ENCODE measurements around the gene FUBP1.
"Not testable (repeated sequence)": the region's sequence is repeated elsewhere in the genome, so short reads cannot be mapped to it uniquely, and the experiment has no call there.

Gene FUBP1

GRCh38 chr1:78003070-78003746, 24.3 kb upstream of the FUBP1 start:
- H3K4me3 ChIP-seq (ENCODE audit: low read length), result no peak overlapping the region
- DNase-seq (ENCODE audit: low read depth), result no peak
- TF ChIP-seq CTCF (conservative IDR thresholded peaks at IDR 0.05; ENCODE audit: low read length), result no peak

- not testable (repeated sequence) for DNase-seq (ENCODE audit: low read depth); H3K4me3 ChIP-seq (ENCODE audit: low read length)
Observed at GRCh38 chr1:78000536-78000935, 21.7 kb upstream of the FUBP1 start.

- TF ChIP-seq CTCF (conservative IDR thresholded peaks at IDR 0.05; ENCODE audit: low read length), result no peak
- H3K4me3 ChIP-seq (ENCODE audit: low read length), result no peak overlapping the region
- DNase-seq (ENCODE audit: low read depth), result no peak
Observed at GRCh38 chr1:77996734-77997133, 17.9 kb upstream of the FUBP1 start.

- H3K4me3 ChIP-seq (ENCODE audit: low read length), result no peak overlapping the region
- DNase-seq (ENCODE audit: low read depth), result no peak
- no peak for TF ChIP-seq CTCF (conservative IDR thresholded peaks at IDR 0.05; ENCODE audit: low read length)
Observed at GRCh38 chr1:77994117-77994705, 15.3 kb upstream of the FUBP1 start.

GRCh38 chr1:77991638-77992037, 12.8 kb upstream of the FUBP1 start:
- DNase-seq (ENCODE audit: low read depth), result no peak
- no peak for TF ChIP-seq CTCF (conservative IDR thresholded peaks at IDR 0.05; ENCODE audit: low read length)
- no peak overlapping the region for H3K4me3 ChIP-seq (ENCODE audit: low read length)

DNA sequence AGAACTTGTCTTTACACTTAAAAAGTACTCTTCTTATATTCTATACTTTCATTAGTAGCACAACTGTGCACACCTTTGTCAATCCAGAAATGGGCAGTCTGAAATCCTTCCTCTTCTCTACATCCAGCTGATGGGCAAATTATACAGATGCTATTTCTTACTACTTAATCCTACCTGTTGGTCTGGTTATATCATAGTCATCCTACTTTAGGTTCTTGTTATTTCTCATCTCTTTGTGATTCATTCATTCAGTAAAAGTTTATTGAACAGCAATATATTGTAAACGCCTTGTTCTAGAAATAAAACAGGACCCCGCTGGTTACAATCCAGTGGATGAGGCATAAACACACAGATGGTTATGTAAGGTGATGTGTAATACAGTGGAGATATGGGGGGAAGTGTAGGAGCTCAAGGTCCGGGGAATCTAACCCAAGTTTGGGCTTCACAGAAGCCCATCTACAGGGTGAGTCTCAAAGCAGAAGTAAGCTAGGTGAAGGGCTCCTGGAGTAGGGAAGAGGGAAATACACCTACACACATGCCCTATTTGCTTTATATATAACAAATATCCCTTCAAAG, 11.8 kb upstream of the FUBP1 start:
- no peak overlapping the region for H3K4me3 ChIP-seq (ENCODE audit: low read length)
- no peak for DNase-seq (ENCODE audit: low read depth)
- no peak for TF ChIP-seq CTCF (conservative IDR thresholded peaks at IDR 0.05; ENCODE audit: low read length)

DNA sequence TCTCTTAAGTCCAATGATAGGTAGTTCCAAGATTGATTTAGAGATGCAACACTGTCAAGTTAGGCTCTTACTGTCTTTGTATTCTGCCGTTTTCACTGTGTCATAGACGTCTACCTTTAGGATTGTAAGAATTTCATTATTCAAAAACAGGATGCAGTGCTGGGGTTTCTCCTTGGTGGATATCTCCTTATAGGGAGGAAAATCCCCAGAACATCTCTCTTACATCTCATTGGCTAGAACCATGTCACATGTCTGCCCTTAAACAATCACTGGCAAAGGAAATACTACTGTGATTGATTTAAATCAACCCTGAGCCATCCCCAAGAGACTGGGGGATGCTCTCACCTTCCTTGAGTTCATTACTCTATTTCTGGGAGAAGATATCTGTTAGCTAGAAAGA, 10.9 kb upstream of the FUBP1 start:
- no peak overlapping the region for H3K4me3 ChIP-seq (ENCODE audit: low read length)
- no peak for TF ChIP-seq CTCF (conservative IDR thresholded peaks at IDR 0.05; ENCODE audit: low read length)
- DNase-seq (ENCODE audit: low read depth), result no peak
